ENCODE results near the gene SLC12A5. TPM values are rescaled to one million over a fixed set of nuclear protein-coding genes. Genes with fewer than 3 reads are reported as not detected.

The SLC12A5 gene
- polyA plus RNA-seq, 3 donors = not detected

DNA sequence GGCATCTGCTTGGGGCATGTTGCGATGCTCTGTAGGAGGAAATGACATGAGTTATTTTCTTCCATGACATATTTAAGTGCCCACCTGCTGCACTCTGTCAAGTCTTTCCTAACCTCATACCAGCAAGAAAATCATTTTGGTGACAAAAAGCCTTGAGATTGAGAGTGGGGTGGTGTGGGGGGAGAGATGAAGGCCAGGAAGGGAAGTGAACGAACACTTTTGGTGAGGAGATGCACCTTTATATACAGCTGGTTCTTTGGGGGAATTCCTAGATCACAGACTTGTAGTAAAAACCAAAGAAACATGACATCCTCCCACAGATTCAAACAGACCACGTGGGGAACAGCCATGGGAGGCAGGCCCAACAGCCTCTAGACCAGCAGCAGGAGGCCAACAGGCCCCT lies 34.6 kb downstream of the SLC12A5 start:
- Histone ChIP-seq H3K4me3 (replicated peaks in 1 of 3; ENCODE audit: low read depth in 2 of 3, low read length in 3 of 3) (no peak overlapping the region), H3K9ac (ENCODE audit: insufficient read depth, low read length, poor library complexity, severe bottlenecking) (no peak overlapping the region), H3K4me1 (ENCODE audit: control insufficient read depth in 1 of 2, insufficient read depth in 2 of 2, low read length in 2 of 2) (peaks cover 28 to 38% of the 10 kb centered on the region in 2 donors), H3K4me2 (replicated peaks; ENCODE audit: extremely low read depth, low read length, poor library complexity, severe bottlenecking) (no peak overlapping the region), H4K20me1 (ENCODE audit: insufficient read depth, low read length) (peaks cover 93% of the 10 kb centered on the region), H3K9me3 (replicated peaks in 1 of 2; ENCODE audit: control insufficient read depth in 1 of 2, insufficient read depth in 1 of 2, low read length in 2 of 2) (no peaks in the 10 kb centered on the region), H3K79me2 (ENCODE audit: insufficient read depth, low read length) (no peaks in the 10 kb centered on the region), H3K27me3 (ENCODE audit: control insufficient read depth in 2 of 2, insufficient read depth in 2 of 2, low read length in 2 of 2) (no peaks in the 10 kb centered on the region), H2AFZ (ENCODE audit: insufficient read depth, low read depth, low read length, poor library complexity, severe bottlenecking) (no peak overlapping the region), H3K36me3 (replicated peaks in 1 of 2; ENCODE audit: control insufficient read depth in 1 of 2, insufficient read depth in 2 of 2, low read length in 2 of 2) (peaks cover 76 to 77% of the 10 kb centered on the region in 2 donors), H3K27ac (ENCODE audit: low read depth in 1 of 2, low read length in 2 of 2) (no peak overlapping the region)
- Mint-ChIP-seq H3K4me3 (no peak overlapping the region), H3K27ac (no peak overlapping the region), H3K27me3 (ENCODE audit: low read depth in 3 of 3) (peaks cover 0 to 7% (median 0%) of the 10 kb centered on the region in 3 donors), H3K9me3 (no peaks in the 10 kb centered on the region), H3K36me3 (peaks cover 79 to 81% of the 10 kb centered on the region in 2 donors), H3K4me1 (peaks cover 41% of the 10 kb centered on the region)
- no peak for DNase-seq
- TF ChIP-seq, protein P1, sequence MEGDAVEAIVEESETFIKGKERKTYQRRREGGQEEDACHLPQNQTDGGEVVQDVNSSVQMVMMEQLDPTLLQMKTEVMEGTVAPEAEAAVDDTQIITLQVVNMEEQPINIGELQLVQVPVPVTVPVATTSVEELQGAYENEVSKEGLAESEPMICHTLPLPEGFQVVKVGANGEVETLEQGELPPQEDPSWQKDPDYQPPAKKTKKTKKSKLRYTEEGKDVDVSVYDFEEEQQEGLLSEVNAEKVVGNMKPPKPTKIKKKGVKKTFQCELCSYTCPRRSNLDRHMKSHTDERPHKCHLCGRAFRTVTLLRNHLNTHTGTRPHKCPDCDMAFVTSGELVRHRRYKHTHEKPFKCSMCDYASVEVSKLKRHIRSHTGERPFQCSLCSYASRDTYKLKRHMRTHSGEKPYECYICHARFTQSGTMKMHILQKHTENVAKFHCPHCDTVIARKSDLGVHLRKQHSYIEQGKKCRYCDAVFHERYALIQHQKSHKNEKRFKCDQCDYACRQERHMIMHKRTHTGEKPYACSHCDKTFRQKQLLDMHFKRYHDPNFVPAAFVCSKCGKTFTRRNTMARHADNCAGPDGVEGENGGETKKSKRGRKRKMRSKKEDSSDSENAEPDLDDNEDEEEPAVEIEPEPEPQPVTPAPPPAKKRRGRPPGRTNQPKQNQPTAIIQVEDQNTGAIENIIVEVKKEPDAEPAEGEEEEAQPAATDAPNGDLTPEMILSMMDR (IDR thresholded peaks at IDR 0.05) = no peak
- intact Hi-C loops (cut with micrococcal nuclease) = no loop called here
- WGBS (ENCODE audit: insufficient coverage) = 86% methylated on average over 1 of the region's 3 CpGs

DNA sequence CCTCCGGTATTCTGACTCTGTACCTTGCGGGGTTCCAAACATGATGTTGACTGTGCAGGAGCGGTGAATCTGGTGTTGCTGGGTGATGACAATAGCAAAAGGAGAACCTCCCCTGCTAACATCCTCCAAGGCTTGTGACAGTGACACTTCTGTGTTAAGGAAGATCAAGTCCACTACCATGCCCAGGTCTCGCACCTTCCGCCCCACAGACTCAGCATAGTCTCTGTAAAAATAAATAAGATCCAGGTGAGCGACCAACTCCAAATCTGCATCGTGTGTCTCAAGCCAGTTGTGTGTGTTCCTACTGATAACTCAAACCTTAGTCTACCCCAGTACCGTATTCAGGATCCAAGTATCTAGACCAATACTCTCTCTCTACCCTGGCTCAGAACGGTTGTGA lies 36.0 kb downstream of the SLC12A5 start:
- peaks cover 88 to 91% of the 10 kb centered on the region in 2 donors for H3K36me3 ChIP-seq (replicated peaks in 1 of 2; ENCODE audit: control insufficient read depth in 1 of 2, insufficient read depth in 2 of 2, low read length in 2 of 2)
- H2AFZ ChIP-seq (ENCODE audit: insufficient read depth, low read depth, low read length, poor library complexity, severe bottlenecking) = no peak overlapping the region
- H3K4me3 ChIP-seq (replicated peaks in 1 of 3; ENCODE audit: low read depth in 2 of 3, low read length in 3 of 3) = no peak overlapping the region
- H3K9me3 ChIP-seq (replicated peaks in 1 of 2; ENCODE audit: control insufficient read depth in 1 of 2, insufficient read depth in 1 of 2, low read length in 2 of 2) = no peaks in the 10 kb centered on the region
- intact Hi-C loops (cut with micrococcal nuclease) = no loop called here
- H3K36me3 Mint-ChIP-seq = peaks cover 78 to 79% of the 10 kb centered on the region in 2 donors
- peaks cover 3% of the 10 kb centered on the region for H3K79me2 ChIP-seq (ENCODE audit: insufficient read depth, low read length)
- peaks cover 27% of the 10 kb centered on the region for H3K4me1 Mint-ChIP-seq
- H3K4me1 ChIP-seq (ENCODE audit: control insufficient read depth in 1 of 2, insufficient read depth in 2 of 2, low read length in 2 of 2) = peaks cover 19 to 25% of the 10 kb centered on the region in 2 donors
- H3K27ac ChIP-seq (ENCODE audit: low read depth in 1 of 2, low read length in 2 of 2) = no peak overlapping the region
- DNase-seq = no peak
- H3K9ac ChIP-seq (ENCODE audit: insufficient read depth, low read length, poor library complexity, severe bottlenecking) = no peak overlapping the region
- H3K4me2 ChIP-seq (replicated peaks; ENCODE audit: extremely low read depth, low read length, poor library complexity, severe bottlenecking) = no peak overlapping the region
- no peaks in the 10 kb centered on the region for H3K27me3 Mint-ChIP-seq (ENCODE audit: low read depth in 3 of 3)
- H4K20me1 ChIP-seq (ENCODE audit: insufficient read depth, low read length) = peaks cover 91% of the 10 kb centered on the region
- no peak overlapping the region for H3K27ac Mint-ChIP-seq
- H3K27me3 ChIP-seq (ENCODE audit: control insufficient read depth in 2 of 2, insufficient read depth in 2 of 2, low read length in 2 of 2) = no peaks in the 10 kb centered on the region
- WGBS (ENCODE audit: insufficient coverage) = 99% methylated on average over 6 of the region's 9 CpGs
- H3K9me3 Mint-ChIP-seq = no peaks in the 10 kb centered on the region
- TF ChIP-seq, protein P1 (IDR thresholded peaks at IDR 0.05) = no peak
- H3K4me3 Mint-ChIP-seq = no peak overlapping the region

Data from CD14-positive monocyte (primary cell).